Measurements from ENCODE around the gene ALLC. TPM values are rescaled to one million over a fixed set of nuclear protein-coding genes. Genes with fewer than 3 reads are reported as not detected.
"Not testable (repeated sequence)": the region's sequence is repeated elsewhere in the genome, so short reads cannot be mapped to it uniquely, and the experiment has no call there.

Gene ALLC
- total and polyA plus RNA-seq, 8 donors = not detected

GRCh38 chr2:3659447-3660432 lies 1.7 kb downstream of the ALLC start:
- DNase-seq = peak in 1 of 2 donors; percentile 71
- peak overlapping the region in 3 of 5 donors; percentile 47 to 59 (median 48) for H3K27ac ChIP-seq
- H3K4me1 ChIP-seq = no peaks in the 10 kb centered on the region
- H3K36me3 ChIP-seq = no peaks in the 10 kb centered on the region
- H3K27me3 ChIP-seq = peaks cover 0 to 6% (median 0%) of the 10 kb centered on the region in 3 donors
- no peak overlapping the region for H3K4me3 ChIP-seq
- no peak for TF ChIP-seq POLR2AphosphoS5 (IDR thresholded peaks at IDR 0.05)
- TF ChIP-seq EP300 (IDR thresholded peaks at IDR 0.05) = no peak
- no peak for TF ChIP-seq POLR2A (IDR thresholded peaks at IDR 0.05)
- TF ChIP-seq CTCF (IDR thresholded peaks at IDR 0.05) = no peak
- 64 to 79% (median 73%) methylated on average over 25 to 26 of the region's 26 CpGs for WGBS, 5 donors
- H3K9me3 ChIP-seq = no peaks in the 10 kb centered on the region
- intact Hi-C loops (cut with DNase I; ENCODE audit: low total_unique reads) = no loop called here

DNA sequence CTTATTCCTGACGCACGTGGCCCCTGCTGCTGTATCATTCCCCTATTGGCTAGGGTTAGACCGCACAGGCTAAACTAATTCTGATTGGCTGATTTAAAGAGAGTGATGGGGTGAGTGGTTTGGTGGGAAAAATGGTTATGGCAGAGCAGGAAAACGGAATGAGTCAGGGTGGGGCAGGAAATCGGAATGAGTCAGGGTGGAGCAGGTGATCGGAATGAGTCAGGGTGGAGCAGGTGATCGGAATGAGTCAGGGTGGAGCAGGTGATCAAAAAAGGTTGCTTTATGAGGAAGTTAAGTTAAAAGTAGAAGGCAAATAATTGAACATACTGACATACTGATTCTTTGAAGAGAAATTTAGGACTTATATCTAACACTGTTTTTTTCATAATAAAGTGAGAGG lies 2.6 kb downstream of the ALLC start:
- DNase-seq; H3K27ac ChIP-seq; H3K4me3 ChIP-seq; H3K27me3 ChIP-seq; H3K36me3 ChIP-seq; H3K9me3 ChIP-seq; intact Hi-C loops (cut with DNase I; ENCODE audit: low total_unique reads); H3K4me1 ChIP-seq: not testable (repeated sequence)
- WGBS, 5 donors = 72 to 82% (median 74%) methylated on average over 7 of the region's 7 CpGs

DNA sequence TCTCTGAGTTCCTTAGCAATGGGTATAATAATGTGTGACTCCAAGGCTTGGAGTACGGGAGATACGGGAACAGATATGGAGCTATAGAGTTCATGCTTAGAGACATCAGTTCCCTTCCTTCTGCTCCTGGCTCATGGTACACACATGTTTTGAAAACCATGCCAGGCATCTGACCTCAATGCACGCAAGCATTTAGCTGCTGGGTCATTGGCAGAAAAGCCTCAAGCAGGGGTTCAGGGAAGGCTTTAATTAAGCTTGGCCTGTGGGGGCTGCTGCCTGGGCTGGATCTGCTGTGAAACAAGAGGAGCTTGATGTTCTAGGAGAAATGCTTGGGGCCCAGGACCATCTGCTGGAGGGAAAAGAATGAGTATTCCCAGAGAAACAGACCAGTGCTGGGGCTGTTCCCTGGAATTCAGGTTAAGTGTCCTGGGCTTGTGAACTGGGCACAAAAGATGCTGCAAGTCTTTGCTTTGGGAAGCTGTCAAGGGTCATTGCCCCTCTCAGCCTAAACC lies 3.2 kb downstream of the ALLC start:
- H3K4me1 ChIP-seq = no peaks in the 10 kb centered on the region
- peaks cover 0 to 6% (median 3%) of the 10 kb centered on the region in 3 donors for H3K27me3 ChIP-seq
- 89 to 98% (median 96%) methylated on average over 3 of the region's 3 CpGs for WGBS, 5 donors
- TF ChIP-seq CTCF (IDR thresholded peaks at IDR 0.05) = no peak
- no peak overlapping the region for H3K27ac ChIP-seq
- H3K36me3 ChIP-seq = no peaks in the 10 kb centered on the region
- H3K9me3 ChIP-seq = no peaks in the 10 kb centered on the region
- no peak for DNase-seq
- H3K4me3 ChIP-seq = no peak overlapping the region
- intact Hi-C loops (cut with DNase I; ENCODE audit: low total_unique reads) = no loop called here

DNA sequence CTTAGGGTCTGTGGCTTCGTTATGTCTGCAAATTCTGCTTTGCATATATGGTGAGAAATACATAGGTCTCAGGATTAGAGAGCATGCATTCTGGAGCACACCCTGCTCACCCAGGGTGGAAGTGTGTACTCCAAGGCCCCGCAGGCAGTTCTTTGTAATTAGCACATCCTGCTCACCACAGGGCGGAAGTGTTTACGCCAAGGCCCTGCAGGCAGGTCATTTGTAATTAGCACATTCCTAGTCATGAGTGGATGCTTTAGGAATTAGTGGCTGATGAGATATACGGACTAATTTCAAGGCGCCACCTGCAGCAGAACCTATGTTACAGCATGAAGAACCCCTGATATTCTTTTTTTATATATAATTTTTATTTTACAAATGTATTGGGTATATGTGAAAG lies 4.2 kb downstream of the ALLC start:
- Histone ChIP-seq H3K36me3 (no peaks in the 10 kb centered on the region), H3K4me1 (no peaks in the 10 kb centered on the region), H3K9me3 (no peaks in the 10 kb centered on the region), H3K27ac (no peak overlapping the region), H3K4me3 (no peak overlapping the region), H3K27me3 (peaks cover 0 to 11% (median 7%) of the 10 kb centered on the region in 3 donors)
- TF ChIP-seq CTCF (IDR thresholded peaks at IDR 0.05) = no peak
- no peak for TF ChIP-seq POLR2AphosphoS5 (IDR thresholded peaks at IDR 0.05)
- TF ChIP-seq EP300 (IDR thresholded peaks at IDR 0.05) = no peak
- no peak for TF ChIP-seq POLR2A (IDR thresholded peaks at IDR 0.05)
- intact Hi-C loops (cut with DNase I; ENCODE audit: low total_unique reads) = no loop called here
- WGBS, 5 donors = 75 to 92% (median 82%) methylated on average over 6 of the region's 6 CpGs
- no peak for DNase-seq

GRCh38 chr2:3664118-3664517 lies 6.1 kb downstream of the ALLC start:
- Histone ChIP-seq H3K4me3 (no peak overlapping the region), H3K9me3 (no peaks in the 10 kb centered on the region), H3K27me3 (peaks cover 0 to 17% (median 7%) of the 10 kb centered on the region in 3 donors), H3K27ac (no peak overlapping the region), H3K36me3 (no peaks in the 10 kb centered on the region), H3K4me1 (no peaks in the 10 kb centered on the region)
- intact Hi-C loops (cut with DNase I; ENCODE audit: low total_unique reads) = no loop called here
- TF ChIP-seq POLR2A (IDR thresholded peaks at IDR 0.05) = no peak
- TF ChIP-seq CTCF (IDR thresholded peaks at IDR 0.05) = no peak
- TF ChIP-seq EP300 (IDR thresholded peaks at IDR 0.05) = no peak
- TF ChIP-seq POLR2AphosphoS5 (IDR thresholded peaks at IDR 0.05) = no peak
- WGBS, 5 donors = 21 to 52% (median 41%) methylated on average over 3 of the region's 3 CpGs
- DNase-seq = no peak
